Activated B cell treated with CpG ODN at 0.5 μM for 24 hours (primary cell): ENCODE results near the gene SMAP1. TPM values are rescaled to one million over a fixed set of nuclear protein-coding genes. Genes with fewer than 3 reads are reported as not detected.

Experiments
- ATAC-seq: fragments of 200-7000 bp; cut with Tn5 transposase; one replicate; pipeline ENCODE4 v1.10.0; 2021; ENCODE audit warnings: low read depth, mild to moderate bottlenecking, moderate library complexity
- CTCF ChIA-PET: fragments of 350-600 bp; sonication (Branson Sonifier 250); formaldehyde crosslinking; loops from one replicate; lab custom pipeline; 2021; ENCODE audit warnings: antibody characterized with exemption; lab: Charles Lee
- POLR2A ChIA-PET: fragments of 350-600 bp; sonication (Branson Sonifier 250); formaldehyde crosslinking; loops from one replicate; lab custom pipeline; 2021; ENCODE audit warnings: antibody characterized with exemption; lab: Charles Lee
- DNase-seq: peaks from one replicate; pipeline ENCODE4 v3.0.0; 2022
- H3K27ac Mint-ChIP-seq: one replicate; pipeline ENCODE4 v1.8.0; 2020; ENCODE audit warnings: mixed read lengths
- H3K27me3 Mint-ChIP-seq: one replicate; pipeline ENCODE4 v1.8.0; 2021; ENCODE audit warnings: mixed read lengths
- H3K36me3 Mint-ChIP-seq: one replicate; pipeline ENCODE4 v1.8.0; 2021; ENCODE audit warnings: low read depth, mixed read lengths
- H3K4me1 Mint-ChIP-seq: one replicate; pipeline ENCODE4 v1.8.0; 2021; ENCODE audit warnings: mixed read lengths
- H3K4me3 Mint-ChIP-seq: one replicate; pipeline ENCODE4 v1.8.0; 2020; ENCODE audit warnings: mild to moderate bottlenecking, mixed read lengths
- H3K9me3 Mint-ChIP-seq: one replicate; pipeline ENCODE4 v1.8.0; 2020; ENCODE audit warnings: mixed read lengths
- CTCF ChIP-seq: fragments of 200-600 bp; IDR thresholded peaks from one replicate; pipeline ENCODE4 v1.8.0; 2022; ENCODE audit warnings: antibody characterized with exemption, mild to moderate bottlenecking
- intact Hi-C: fragments of 100-400 bp; cut with micrococcal nuclease; formaldehyde crosslinking; loops from one replicate; pipeline ENCODE4 v1.15.1; 2024
- total RNA-seq: library from RNA; stranded (reverse); gene quantifications from 2 replicates; pipeline ENCODE4 v1.2.3, GENCODE V29; 2022

Gene SMAP1
- total RNA-seq, 1 donor from 2014 or later: 21.6 TPM

GRCh38 chr6:70668499-70668812 is 773 bp downstream of the SMAP1 start:
- no peaks in the 10 kb centered on the region for H3K27me3 Mint-ChIP-seq
- ATAC-seq (no peak), DNase-seq (no peak)
- H3K4me3 Mint-ChIP-seq: peak overlapping the region; percentile 85
- H3K36me3 Mint-ChIP-seq: no peaks in the 10 kb centered on the region
- ChIA-PET CTCF (interaction anchor here (1.0 to 3.5 kb wide), 3 partner anchors 16 to 215 kb away, joined by 3 to 18 read pairs (median 7); no protein-coding TSS in a partner anchor), POLR2A (interaction anchor here (0.7 to 3.2 kb wide), 6 partner anchors 11 to 620 kb away, joined by 3 to 21 read pairs (median 6); partner anchors contain the start of genes FAM135A, OGFRL1 and SDHAF4)
- TF ChIP-seq CTCF: no peak
- H3K4me1 Mint-ChIP-seq: peaks cover 41% of the 10 kb centered on the region
- H3K9me3 Mint-ChIP-seq: no peaks in the 10 kb centered on the region
- intact Hi-C loops: loop anchor here (1.0 to 5.0 kb wide), 3 partner anchors 102 to 1714 kb away; partner anchors contain the start of genes LMBRD1 and SDHAF4
- peak overlapping the region; percentile 38 for H3K27ac Mint-ChIP-seq

GRCh38 chr6:70669133-70669532 is 1.4 kb downstream of the SMAP1 start:
- no peak for TF ChIP-seq CTCF
- ATAC-seq: no peak
- Mint-ChIP-seq H3K4me1 (peaks cover 45% of the 10 kb centered on the region), H3K4me3 (peak overlapping the region; percentile 85), H3K27ac (no peak overlapping the region), H3K36me3 (no peaks in the 10 kb centered on the region), H3K9me3 (no peaks in the 10 kb centered on the region), H3K27me3 (no peaks in the 10 kb centered on the region)
- ChIA-PET CTCF (interaction anchor here (1.4 to 3.5 kb wide), 2 partner anchors 15 to 18 kb away, joined by 7 to 18 read pairs; no protein-coding TSS in a partner anchor), POLR2A (interaction anchor here (0.7 to 3.2 kb wide), 4 partner anchors 84 to 286 kb away, joined by 3 to 21 read pairs (median 12); partner anchors contain the start of genes FAM135A and SDHAF4)
- intact Hi-C loops: loop anchor here (2.0 to 5.0 kb wide), 2 partner anchors 872 to 1714 kb away; partner anchors contain the start of gene LMBRD1
- no peak for DNase-seq

- H3K36me3 Mint-ChIP-seq: no peaks in the 10 kb centered on the region
- no peak overlapping the region for H3K4me3 Mint-ChIP-seq
- intact Hi-C loops: no loop called here
- peaks cover 39% of the 10 kb centered on the region for H3K4me1 Mint-ChIP-seq
- ChIA-PET CTCF (interaction anchor here (0.6 to 1.6 kb wide), 2 partner anchors 12 to 14 kb away, joined by 3 to 4 read pairs; no protein-coding TSS in a partner anchor), POLR2A (no interaction called here)
- H3K9me3 Mint-ChIP-seq: no peaks in the 10 kb centered on the region
- DNase-seq: no peak
- H3K27me3 Mint-ChIP-seq: no peaks in the 10 kb centered on the region
- H3K27ac Mint-ChIP-seq: no peak overlapping the region
- no peak for ATAC-seq
- no peak for TF ChIP-seq CTCF
These were observed 4.9 kb downstream of the SMAP1 start for GRCh38 chr6:70672549-70672948.

DNA sequence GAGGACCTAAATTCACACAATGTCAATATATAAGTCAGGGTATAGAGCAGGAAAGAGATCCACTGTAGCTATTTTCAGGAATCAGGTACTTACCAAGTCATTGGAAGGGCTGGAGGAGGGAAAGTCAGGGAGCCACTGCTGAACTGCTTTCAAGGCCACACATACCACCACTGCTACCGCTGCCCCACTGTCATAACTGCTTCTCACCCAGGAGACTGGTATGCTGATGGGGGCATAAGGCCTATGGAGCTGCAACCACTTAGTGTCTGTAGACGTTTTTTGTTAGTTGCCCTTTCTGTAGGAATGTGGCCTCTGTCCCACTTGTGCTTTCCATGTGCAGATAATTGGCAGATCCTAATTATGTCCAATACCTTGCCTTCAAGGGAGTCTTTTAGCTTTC is 5.4 kb downstream of the SMAP1 start:
- no peaks in the 10 kb centered on the region for H3K9me3 Mint-ChIP-seq
- no peak for DNase-seq
- POLR2A ChIA-PET: no interaction called here
- CTCF ChIA-PET: interaction anchor here (0.6 to 1.6 kb wide), 3 partner anchors 11 to 15 kb away, joined by 3 to 4 read pairs (median 3); no protein-coding TSS in a partner anchor
- peaks cover 39% of the 10 kb centered on the region for H3K4me1 Mint-ChIP-seq
- no peak overlapping the region for H3K4me3 Mint-ChIP-seq
- H3K36me3 Mint-ChIP-seq: no peaks in the 10 kb centered on the region
- H3K27me3 Mint-ChIP-seq: no peaks in the 10 kb centered on the region
- no peak for ATAC-seq
- intact Hi-C loops: no loop called here
- H3K27ac Mint-ChIP-seq: no peak overlapping the region
- TF ChIP-seq CTCF: no peak

DNA sequence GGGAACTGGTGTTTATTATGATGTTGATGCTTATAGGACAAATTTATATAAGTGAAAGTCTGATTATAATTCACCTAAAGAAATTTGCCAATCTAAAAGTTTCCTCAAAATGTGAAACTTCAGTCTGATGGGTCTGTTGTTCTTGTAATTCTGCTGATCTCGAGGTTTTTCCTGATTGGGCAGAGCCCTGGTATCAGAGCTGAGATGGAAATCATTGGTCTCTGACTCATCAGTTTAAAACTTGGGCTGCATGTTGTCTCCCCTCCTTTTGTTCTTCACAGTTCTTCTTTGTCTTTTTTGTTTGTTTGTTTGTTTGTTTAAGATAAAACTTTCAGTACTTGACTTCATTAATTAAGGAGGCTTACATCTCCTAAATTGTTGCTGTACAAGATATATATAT is 5.9 kb downstream of the SMAP1 start:
- CTCF ChIA-PET: interaction anchor here (0.9 to 1.6 kb wide), 2 partner anchors 13 to 14 kb away, joined by 3 to 4 read pairs; no protein-coding TSS in a partner anchor
- no peaks in the 10 kb centered on the region for H3K36me3 Mint-ChIP-seq
- no peak overlapping the region for H3K27ac Mint-ChIP-seq
- POLR2A ChIA-PET: no interaction called here
- DNase-seq (no peak), ATAC-seq (no peak)
- no peaks in the 10 kb centered on the region for H3K27me3 Mint-ChIP-seq
- H3K9me3 Mint-ChIP-seq: no peaks in the 10 kb centered on the region
- no peak for TF ChIP-seq CTCF
- no peak overlapping the region for H3K4me3 Mint-ChIP-seq
- intact Hi-C loops: no loop called here
- H3K4me1 Mint-ChIP-seq: peaks cover 37% of the 10 kb centered on the region
